Superior temporal gyrus (tissue), 1 donor: Measurements from ENCODE around the gene UGT1A9.
"Not testable (repeated sequence)": the region's sequence is repeated elsewhere in the genome, so short reads cannot be mapped to it uniquely, and the experiment has no call there.

Source experiments
- DNase-seq: peaks from one replicate; pipeline ENCODE4 v3.0.0-alpha.2; 2016; ENCODE audit errors: extremely low spot score

Gene UGT1A9

GRCh38 chr2:233671290-233672161 lies at the start of gene UGT1A9:
TSS of gene UGT1A9 (plus strand) at chr2:233671898. CDS start at chr2:233671935, 37 bp downstream.
- no peak for DNase-seq

GRCh38 chr2:233627331-233628025 lies 44.2 kb upstream of the UGT1A9 start:
- DNase-seq, result no peak

- not testable (repeated sequence) for DNase-seq
Measured at GRCh38 chr2:233636306-233636705, 35.4 kb upstream of the UGT1A9 start, which contains the start of gene UGT1A10. TSS of gene UGT1A10 (plus strand) at chr2:233636448. CDS start at chr2:233636523, 75 bp downstream.

- DNase-seq, result no peak
Measured at GRCh38 chr2:233638836-233639235, 32.9 kb upstream of the UGT1A9 start.

- no peak for DNase-seq
Measured at GRCh38 chr2:233639860-233640259, 31.8 kb upstream of the UGT1A9 start.

- no peak for DNase-seq
Measured at GRCh38 chr2:233643128-233643527, 28.6 kb upstream of the UGT1A9 start.

GRCh38 chr2:233646033-233646432 lies 25.7 kb upstream of the UGT1A9 start:
- not testable (repeated sequence) for DNase-seq

GRCh38 chr2:233650981-233651380 lies 20.7 kb upstream of the UGT1A9 start:
- no peak for DNase-seq

- DNase-seq, result no peak
Measured at GRCh38 chr2:233651430-233651829, 20.3 kb upstream of the UGT1A9 start.

- DNase-seq, result no peak
Measured at GRCh38 chr2:233654501-233654900, 17.2 kb upstream of the UGT1A9 start.

- DNase-seq, result no peak
Measured at GRCh38 chr2:233655043-233655442, 16.7 kb upstream of the UGT1A9 start.

GRCh38 chr2:233655943-233656342 lies 15.8 kb upstream of the UGT1A9 start:
- not testable (repeated sequence) for DNase-seq

- DNase-seq, result no peak
Measured at GRCh38 chr2:233656443-233656842, 15.3 kb upstream of the UGT1A9 start.

GRCh38 chr2:233658610-233659009 lies 13.1 kb upstream of the UGT1A9 start:
- no peak for DNase-seq

GRCh38 chr2:233663911-233664310 lies 7.8 kb upstream of the UGT1A9 start:
- DNase-seq, result no peak

GRCh38 chr2:233668605-233669260 lies 3.0 kb upstream of the UGT1A9 start:
- no peak for DNase-seq

GRCh38 chr2:233672886-233673285 lies 1.2 kb downstream of the UGT1A9 start:
- no peak for DNase-seq

GRCh38 chr2:233673896-233674295 lies 2.2 kb downstream of the UGT1A9 start:
- no peak for DNase-seq

- DNase-seq, result no peak
Measured at GRCh38 chr2:233674314-233674713, 2.6 kb downstream of the UGT1A9 start.

- no peak for DNase-seq
Measured at GRCh38 chr2:233674995-233675394, 3.3 kb downstream of the UGT1A9 start.

- no peak for DNase-seq
Measured at GRCh38 chr2:233676046-233676445, 4.3 kb downstream of the UGT1A9 start.

GRCh38 chr2:233679196-233679595 lies 7.5 kb downstream of the UGT1A9 start:
- no peak for DNase-seq
